HG03175 (cell line): ENCODE measurements around the gene CYP2R1.
A peak's percentile ranks its signal among the peaks of the same experiment; 100 is the strongest.

Experiments used
- ATAC-seq: cut with Tn5 transposase; IDR thresholded peaks from one replicate; pipeline ENCODE4 v1.9.1; 2021; ENCODE audit warnings: mild to moderate bottlenecking, moderate library complexity; ENCODE audit not compliant: unreplicated experiment

CYP2R1 gene, protein sequence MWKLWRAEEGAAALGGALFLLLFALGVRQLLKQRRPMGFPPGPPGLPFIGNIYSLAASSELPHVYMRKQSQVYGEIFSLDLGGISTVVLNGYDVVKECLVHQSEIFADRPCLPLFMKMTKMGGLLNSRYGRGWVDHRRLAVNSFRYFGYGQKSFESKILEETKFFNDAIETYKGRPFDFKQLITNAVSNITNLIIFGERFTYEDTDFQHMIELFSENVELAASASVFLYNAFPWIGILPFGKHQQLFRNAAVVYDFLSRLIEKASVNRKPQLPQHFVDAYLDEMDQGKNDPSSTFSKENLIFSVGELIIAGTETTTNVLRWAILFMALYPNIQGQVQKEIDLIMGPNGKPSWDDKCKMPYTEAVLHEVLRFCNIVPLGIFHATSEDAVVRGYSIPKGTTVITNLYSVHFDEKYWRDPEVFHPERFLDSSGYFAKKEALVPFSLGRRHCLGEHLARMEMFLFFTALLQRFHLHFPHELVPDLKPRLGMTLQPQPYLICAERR

DNA sequence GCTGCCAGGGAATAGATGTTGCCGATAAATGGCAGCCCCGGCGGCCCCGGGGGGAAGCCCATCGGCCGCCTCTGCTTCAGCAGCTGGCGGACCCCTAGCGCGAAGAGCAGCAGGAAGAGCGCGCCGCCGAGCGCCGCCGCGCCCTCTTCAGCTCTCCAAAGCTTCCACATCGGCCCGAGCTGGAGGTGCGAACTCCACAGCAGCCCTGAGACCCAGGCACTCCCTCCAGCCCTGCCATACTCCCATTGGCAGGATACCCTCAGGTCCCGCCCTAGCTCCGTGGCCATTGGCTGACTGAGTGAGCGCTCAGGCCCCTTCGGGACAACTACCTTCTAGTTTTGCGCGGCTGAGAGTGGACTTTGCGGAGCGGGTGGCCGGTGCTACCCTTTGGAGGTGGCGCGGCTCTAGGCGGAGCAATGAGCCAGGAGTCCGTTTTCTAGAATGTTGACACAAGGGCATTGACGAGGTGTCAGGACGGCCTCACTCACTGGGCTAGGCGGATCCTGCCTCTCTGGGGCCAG is at the start of gene CYP2R1:
Gene CYP2R1 (minus strand): TSS at position 196 of the 521 bp plus-strand sequence. CDS start 26 bp downstream, at position 170.
- peak; percentile 95 for ATAC-seq

DNA sequence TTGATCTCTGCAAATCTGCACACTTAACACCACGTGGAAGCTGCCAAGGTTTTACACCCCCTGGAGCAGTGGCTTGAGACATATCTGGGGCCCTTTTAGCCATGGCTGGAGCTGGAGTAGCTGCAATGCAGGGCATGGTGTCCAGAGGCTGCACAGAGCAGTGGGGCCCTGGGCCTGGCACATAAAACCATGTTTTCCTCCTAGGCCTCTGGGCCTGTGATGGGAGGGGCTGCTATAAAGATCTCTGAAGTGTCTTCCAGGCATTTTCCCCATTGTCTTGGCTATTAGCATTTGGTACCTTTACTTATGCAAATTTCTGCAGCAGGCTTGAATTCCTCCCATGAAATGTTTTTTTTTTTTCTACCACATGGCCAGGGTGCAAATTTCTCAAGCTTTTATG is 46.9 kb upstream of the CYP2R1 start:
- no peak for ATAC-seq

DNA sequence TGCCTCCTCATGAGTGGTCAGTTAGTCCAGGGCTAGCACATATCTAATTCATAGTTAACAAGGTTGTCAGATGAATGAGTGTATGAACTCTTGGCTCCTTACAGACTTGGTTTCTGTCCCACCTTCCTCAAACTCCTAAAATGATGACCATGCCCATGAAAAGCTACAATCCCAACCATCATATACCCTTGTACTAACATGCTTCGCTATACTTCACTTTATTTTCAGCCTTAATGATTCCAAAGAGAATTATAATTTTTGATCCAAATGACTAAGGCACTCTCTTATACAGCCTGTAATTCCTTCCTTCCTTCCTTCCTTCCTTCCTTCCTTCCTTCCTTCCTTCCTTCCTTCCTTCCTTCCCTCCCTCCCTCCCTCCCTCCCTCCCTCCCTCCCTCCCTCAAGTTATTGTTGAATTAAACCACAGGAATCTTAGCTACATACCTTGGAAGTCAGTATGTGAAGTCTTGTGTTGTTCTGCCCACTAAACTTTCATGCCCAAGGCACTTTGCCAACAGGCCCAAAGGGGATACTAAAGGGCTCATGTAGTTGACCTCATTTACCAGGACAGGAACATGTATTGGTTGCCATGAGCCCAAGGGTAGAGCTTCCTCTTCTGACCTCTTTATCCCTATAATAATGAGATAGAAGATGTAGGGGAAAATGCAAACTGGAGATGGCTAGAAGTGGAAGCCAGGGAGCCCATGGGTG is 42.8 kb upstream of the CYP2R1 start:
- no peak for ATAC-seq

DNA sequence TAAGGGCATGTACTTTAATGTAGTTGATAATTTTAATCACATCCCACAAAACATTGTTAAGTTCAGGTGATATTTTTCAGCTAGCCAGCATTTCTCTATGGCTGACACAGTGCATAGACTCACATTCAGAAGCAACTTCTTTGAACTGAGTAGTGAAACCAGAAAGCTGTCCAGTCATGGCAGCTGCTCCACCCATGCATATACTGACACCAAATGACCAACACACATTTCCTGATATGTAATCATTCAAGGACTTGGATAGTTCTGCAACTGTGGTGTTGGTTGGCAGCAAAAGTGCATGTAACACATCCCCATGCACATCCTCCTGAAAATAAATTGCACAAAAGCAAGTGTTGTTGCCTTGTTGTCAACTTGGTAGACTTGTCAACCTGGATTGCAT is 40.4 kb upstream of the CYP2R1 start:
- ATAC-seq: no peak

DNA sequence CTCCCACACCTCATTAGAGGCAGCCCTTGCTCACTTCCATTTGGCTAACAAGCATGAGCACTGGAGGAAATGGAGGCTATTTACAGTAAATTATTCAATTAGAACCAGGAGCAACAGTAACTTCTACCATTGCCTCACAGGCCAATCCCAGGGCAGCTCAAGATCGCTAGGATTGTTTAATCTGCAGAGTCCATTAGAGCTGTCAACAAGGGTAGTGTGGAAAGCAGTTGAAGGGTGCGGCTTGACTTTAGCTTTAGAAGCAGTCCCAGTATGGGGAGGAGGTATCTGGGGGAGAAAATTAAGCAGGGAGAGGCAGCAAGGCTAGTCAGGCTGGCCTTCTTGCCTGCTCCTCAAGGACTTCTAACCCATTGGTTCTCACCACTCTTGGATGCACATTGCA is 38.3 kb upstream of the CYP2R1 start:
- no peak for ATAC-seq

DNA sequence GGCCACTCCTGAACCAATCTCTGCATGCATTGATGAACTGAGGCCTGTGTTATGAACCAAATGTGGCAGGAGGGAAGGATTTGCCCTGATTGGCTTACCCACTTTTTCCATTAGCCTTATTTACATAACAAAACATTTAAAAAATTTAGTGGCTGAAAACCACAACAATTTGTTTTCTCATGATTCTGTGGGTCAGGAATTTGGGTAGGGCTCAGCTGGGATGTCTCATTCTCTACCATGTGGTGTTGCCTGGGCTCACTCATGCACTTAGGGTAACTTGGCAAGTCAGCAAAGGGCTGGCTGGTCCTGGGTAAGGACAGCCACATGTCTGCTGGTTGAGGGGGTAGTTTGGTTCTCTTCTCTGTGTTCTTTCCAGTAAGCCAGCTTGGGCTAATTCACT is 35.1 kb upstream of the CYP2R1 start:
- ATAC-seq: no peak

DNA sequence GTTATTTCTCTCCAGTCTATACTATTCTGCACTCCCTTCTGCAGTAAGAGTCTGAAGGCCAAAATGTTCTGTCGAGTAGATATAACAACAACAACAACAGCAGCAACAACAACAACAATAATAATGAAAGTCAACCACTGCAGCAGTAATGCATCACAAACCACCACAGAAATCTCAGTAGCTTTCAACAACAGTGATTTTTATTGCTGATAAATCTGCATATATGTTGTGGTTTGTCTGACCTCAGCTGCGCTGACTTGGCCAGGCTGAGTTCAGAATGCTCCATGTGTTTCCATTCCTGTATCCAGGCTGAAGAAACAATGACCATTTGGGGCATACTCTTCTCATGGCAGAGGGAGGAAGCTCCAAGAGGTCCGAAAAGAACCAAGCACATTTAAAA is 32.3 kb upstream of the CYP2R1 start:
- ATAC-seq: no peak

DNA sequence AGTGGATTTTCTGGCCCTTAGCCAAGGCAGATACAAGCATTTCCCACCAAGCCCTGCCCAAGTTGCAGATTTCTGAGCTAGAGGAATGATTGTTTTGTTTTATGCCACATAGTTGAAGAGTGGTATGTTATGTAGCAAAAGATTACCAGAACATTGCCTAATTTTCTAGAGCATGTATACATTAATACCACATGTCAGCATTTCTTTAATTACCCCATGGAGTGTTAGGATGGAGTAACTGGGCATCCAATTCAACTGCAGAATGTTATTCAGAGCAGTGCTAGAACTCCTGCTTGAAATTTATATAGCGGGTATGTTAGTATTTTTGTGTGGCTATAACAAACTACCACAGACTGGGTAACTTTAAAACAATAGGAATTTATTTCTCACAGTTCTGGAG is 24.4 kb upstream of the CYP2R1 start:
- ATAC-seq: no peak

DNA sequence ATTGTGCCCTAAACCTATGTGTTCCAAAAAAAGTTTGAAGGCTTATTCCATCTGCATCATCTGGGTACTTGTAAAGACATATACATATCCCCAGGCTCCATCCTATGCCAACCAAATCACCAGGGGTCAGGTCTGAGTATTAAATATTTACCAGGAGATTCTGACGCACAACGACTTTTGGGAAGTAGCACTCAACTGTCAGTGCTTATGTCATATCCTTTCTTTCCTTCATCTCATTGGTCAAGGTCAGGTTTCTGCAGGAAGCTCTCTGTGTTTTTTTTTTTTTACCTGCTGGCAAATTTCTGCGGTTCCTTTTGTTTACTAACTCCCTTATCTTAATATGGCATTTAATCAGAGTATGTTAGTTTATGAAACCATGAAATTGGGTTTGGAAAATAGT is 22.5 kb upstream of the CYP2R1 start:
- no peak for ATAC-seq

DNA sequence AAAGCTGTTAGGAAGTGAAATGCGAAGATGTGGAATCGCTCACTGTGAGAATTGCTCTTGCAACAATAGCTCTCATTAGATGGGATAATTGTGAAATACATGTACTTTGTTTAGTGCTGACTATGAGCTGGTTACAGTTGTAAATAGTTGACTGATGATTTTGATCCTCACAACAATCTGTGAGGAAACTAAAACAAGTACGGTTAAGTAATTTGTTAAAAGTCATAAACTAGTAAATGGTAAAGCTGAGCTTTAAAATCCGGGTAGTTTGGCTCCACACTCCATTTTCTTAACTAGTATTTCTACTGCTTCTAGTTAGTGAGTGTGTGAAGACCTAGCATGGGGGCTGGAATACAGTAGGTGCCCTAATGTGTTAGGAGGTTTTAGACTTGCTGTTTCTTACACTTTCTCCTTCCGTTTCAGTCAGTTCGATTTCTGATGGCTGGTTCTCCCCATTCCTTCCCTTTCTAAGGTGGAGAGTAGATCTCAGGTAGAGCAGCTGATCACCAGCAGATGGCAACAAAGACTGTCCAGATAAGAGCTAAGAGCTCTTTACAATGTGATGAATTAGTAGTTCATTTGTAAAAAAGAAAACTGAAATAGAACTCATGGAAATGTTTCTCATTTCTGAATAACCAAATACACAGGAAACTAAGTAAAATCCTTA is 16.3 kb upstream of the CYP2R1 start:
- ATAC-seq: no peak

DNA sequence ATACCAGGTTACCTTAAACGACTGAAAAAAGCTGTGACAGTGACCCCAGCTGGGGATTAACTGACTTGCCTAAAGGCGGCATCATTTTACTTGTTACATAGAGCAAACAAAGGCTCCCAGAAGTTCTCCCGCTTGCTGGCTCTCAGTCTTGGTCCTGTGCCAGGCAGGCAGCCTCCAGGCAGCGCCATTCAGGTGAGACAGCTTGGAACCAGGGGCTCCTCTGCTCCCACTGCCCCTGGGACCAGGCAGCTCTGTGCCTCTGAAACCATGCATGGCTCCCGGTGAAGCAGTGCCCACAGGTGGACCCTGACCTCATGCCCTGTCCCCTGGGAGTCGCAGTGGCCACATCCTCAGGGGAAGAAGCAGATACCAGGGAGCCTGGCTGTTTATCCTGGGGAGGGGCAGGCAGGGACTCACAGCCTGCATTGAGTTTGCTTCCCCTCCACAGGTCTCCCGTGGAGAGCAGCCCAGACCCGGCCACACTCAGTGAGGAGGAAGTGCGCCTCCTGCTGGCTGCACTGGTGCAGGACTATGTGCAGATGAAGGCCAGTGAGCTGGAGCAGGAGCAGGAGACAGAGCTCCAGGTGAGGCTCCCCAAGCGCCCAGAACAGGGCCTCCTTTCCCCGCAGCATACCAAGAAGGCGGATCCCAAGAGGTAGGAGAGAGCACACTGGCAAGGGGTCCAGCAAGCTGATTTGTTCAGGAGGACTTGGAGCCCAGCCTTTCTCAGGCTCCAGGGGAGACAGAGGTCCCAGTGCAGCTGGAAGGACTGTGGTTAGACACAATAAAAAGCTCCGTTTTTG is 15.6 kb upstream of the CYP2R1 start:
- ATAC-seq: peak; percentile 47

DNA sequence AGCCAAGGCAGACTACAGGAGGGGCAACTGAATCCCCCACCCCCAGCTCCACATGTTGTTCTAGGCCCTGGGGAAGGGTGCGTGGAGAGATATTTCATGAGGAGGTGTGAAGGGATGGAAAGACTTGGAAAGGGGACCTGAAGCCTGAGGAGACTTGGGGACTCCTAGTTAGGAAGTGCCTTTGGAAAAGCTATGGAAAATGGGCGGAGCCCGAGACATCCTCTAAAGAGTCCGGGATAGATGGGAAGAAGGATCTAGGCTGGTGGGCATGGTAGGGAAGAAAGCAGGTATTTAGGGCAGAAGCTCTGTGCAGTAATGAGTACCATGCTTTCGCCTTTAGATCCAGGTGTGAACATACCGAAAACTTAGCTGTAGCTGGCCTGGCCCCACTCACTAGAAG is 15.0 kb upstream of the CYP2R1 start:
- ATAC-seq: no peak

DNA sequence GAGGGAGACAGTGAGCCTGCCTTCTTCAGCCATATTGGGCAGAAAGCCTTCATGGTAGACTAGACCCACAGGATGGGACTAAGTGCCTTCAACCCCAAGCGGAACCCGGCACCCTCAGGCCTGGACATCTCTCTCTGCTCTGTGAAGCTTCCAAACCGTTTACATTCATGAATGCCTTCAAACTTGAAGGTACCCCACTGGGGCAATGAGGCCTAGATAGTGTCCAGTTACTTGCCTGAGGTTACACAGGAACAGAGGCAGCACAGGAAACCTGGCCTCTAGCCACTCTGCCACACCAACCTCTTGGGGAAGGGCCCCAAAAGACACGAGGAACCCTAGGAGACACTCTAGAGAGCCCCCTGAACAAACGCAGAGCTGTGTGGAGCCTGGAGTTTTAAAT is 14.5 kb upstream of the CYP2R1 start:
- ATAC-seq: no peak

DNA sequence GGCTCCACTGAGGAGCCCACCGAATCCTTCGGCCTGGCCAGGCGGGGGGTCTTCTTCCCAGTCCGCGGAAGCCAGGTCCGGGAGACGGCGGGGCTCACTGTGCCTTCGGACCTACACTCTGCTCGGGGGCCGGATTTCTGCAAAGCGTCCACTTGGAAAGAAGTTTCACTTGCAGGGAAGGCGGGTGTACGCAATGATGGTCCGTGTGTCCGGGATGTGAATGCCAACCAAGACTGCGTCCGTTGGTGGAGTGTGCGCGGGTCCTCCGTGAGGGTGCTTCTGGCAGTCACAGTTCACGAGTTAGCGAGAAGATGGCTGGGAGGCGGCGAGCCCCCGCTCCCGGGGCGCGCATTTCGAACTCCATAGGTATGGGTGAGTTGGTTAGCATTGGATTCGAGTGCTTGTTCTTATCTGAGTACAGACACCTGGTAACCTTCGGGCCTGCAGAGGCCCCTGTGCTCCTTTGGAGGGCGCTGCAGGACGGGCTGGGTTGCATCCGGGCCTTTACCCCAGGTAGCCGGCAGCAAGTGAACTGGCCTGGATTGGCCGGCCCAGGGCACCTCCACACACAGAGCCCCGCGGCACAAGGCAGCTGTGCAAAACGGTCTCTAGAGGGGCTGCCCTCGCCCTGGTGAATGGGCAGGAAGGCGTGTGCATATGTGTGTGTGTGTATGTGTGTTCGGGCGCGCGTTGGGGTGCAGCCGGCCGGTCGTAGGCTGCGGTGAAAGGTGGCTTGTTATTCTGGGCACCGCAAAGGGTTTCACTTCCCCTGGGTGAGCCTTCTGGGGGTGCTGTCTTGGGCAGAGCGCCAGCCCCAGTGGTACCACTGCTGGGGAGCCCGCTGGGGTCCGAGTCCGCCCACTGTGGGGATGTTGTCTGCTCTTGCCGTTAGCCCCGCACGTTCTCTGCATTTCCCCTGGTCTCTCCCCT is 13.3 kb upstream of the CYP2R1 start:
- peak; percentile 73 for ATAC-seq

DNA sequence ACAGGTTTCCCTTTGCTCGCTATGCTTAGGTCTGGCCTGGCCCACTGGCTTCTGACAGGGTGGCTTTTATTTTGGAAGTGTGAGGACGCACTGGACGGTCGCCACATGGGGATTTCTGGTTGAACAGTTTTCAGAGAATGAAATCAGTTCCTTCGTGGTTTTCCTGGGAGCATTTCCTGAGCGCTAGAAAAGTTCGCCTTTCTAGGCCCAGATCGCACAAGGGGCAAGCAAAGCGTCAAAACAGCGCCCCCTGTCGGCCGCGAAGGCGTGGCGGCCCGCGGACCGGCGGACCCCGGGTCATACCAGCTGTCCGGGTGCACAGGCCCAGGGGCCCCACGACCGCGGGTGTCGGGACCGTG is 12.7 kb upstream of the CYP2R1 start:
- ATAC-seq: peak; percentile 49

DNA sequence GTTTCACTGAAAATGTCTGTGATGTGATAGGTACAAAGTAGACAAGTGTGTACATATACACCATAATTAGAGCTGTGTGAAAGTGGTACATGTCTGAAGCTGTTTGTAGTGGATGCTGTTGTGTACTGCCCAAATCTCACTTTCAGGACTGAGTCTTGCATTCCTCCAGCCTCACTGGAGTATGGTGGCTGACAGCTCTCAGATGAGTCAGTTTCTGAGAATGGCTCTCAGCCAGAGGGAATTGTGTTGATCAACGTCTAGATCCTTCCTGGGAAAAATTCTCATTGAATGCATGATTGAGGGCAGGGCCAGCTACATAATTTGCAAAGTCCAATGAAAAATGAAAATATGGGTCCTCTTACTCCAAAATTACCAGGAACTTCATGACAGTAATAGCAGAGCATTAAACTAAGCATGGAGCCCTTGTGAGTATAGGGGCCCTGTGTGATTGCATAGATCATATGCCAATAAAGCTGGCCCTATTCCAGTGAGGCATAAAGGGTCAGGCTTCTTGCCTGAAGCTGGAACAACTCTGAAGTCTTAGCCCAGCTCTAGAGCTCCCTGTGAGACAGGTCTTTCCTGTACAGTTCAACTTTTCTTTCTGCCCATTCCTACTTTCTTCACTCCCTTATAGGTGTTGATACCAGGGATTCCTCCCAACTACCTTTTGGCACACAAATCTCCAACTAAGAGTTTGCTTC is 10.8 kb upstream of the CYP2R1 start:
- ATAC-seq: no peak

DNA sequence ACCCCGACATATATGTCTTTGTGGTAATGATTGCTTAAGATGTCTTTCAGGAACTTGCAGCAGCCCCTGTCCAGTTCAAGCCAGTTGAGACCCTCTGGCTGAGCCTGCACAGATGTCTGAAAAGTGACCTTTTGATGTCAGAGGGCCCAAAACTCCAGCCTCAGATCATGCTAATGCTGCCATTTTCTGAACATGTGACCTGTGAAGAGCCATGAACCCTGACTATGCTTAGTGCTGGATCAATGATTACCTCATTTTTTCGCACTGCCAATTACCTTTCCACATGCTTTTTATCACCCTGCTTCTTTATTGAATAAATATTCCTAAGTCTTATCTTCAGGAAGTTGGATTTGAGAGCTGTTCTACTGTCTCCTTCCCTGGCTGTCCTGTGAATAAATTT is 6.9 kb upstream of the CYP2R1 start:
- ATAC-seq: no peak

DNA sequence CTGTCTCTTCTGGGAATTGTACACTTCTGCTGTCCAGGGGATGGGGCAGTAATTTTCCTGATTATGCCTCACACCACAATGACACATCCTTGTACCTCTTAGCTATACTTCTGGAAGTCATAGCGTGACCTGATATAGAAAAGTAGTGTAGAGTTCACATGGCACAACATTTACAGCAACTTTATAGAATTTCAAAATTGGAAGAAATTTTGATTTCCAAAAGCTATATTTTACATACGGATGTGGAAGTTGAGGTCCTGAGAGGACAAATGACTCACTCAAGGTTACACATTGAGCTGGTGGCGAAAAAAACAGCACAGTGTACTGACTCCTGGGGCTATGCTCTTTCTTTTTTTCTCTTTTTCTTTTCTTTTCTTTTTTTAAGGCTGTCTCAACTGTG is 6.3 kb upstream of the CYP2R1 start:
- ATAC-seq: no peak
